K562 (cell line): ENCODE measurements around the gene FNDC11. TPM values are rescaled to one million over a fixed set of nuclear protein-coding genes. Genes with fewer than 3 reads are reported as not detected.
A peak's percentile ranks its signal among the peaks of the same experiment; 100 is the strongest.

Experiments used
- ATAC-seq: fragments of 200-7000 bp; cut with Tn5 transposase; 3 replicates; pipeline ENCODE4 v1.9.1; 2020; ENCODE audit warnings: moderate library complexity
- Bru-seq: library from RNA; stranded (reverse); fragments of 400-500 nt; gene quantifications from one replicate; lab custom pipeline; 2021; lab: Mats Ljungman, UMichigan
- BruChase-seq, 2 experiments: library from RNA; stranded (reverse); fragments of 400-500 nt; gene quantifications; one replicate each; lab custom pipeline; 2021; lab: Mats Ljungman, UMichigan
- BruUV-seq: library from RNA; stranded (reverse); fragments of 400-500 nt; replicated peaks from 2 replicates; lab custom pipeline; 2021; lab: Mats Ljungman, UMichigan
- CTCF ChIA-PET: fragments of 300-600 bp; formaldehyde crosslinking; extraction: SDS; loops from one replicate; lab custom pipeline; 2021; ENCODE audit warnings: low intra/inter-chr PET ratio; lab: Yijun Ruan, JAX
- POLR2A ChIA-PET: fragments of 300-600, 350-650 bp; sonication (Branson Sonifier 250); formaldehyde crosslinking; extraction: SDS; loops from one replicate; lab custom pipeline; 2021; ENCODE audit warnings: antibody characterized with exemption, inconsistent platforms; lab: Yijun Ruan, JAX
- DNase-seq, 4 experiments: peaks; one replicate each; pipeline versions ENCODE4 v3.0.0 to v3.0.0-alpha.2; 2011 to 2018; ENCODE audit warnings: low spot score in 3 of 4, mixed read lengths in 3 of 4; ENCODE audit errors: extremely low read depth in 1 of 4
- FAIRE-seq: peaks from 2 replicates; lab custom pipeline; 2011; peaks lifted over from hg19 to GRCh38; lab: Jason Lieb, UNC
- H2AFZ ChIP-seq: 2 replicates; pipeline ENCODE4 v1.6.0; 2011; ENCODE audit warnings: low read depth, low read length, control low read depth, inconsistent platforms
- H3K27ac ChIP-seq: fragments of 200-600 bp; 3 replicates; pipeline ENCODE4 v1.8.0; 2011; ENCODE audit warnings: low read depth, mild to moderate bottlenecking, control low read depth, inconsistent platforms, low read length, moderate library complexity, mixed read lengths; ENCODE audit errors: extremely low read depth
- H3K27me3 ChIP-seq, 2 experiments: fragments of 300-600 bp in 1 of 2; 2 replicates in 1 of 2; 3 replicates in 1 of 2; pipeline versions ENCODE4 v1.6.0 to v1.8.0; 2011; ENCODE audit warnings: inconsistent platforms in 2 of 2, low read length in 2 of 2, mild to moderate bottlenecking in 1 of 2, mixed read lengths in 1 of 2, moderate library complexity in 1 of 2; ENCODE audit not compliant: control insufficient read depth in 2 of 2, insufficient read depth in 2 of 2
- H3K36me3 ChIP-seq: fragments of 300-600 bp; 3 replicates; pipeline ENCODE4 v1.8.0; 2011; ENCODE audit warnings: mild to moderate bottlenecking, low read length, inconsistent platforms; ENCODE audit not compliant: control insufficient read depth, insufficient read depth
- H3K4me1 ChIP-seq, 2 experiments: fragments of 200-600 bp in 1 of 2; replicated peaks in 1 of 2; 2 replicates in 1 of 2; 3 replicates in 1 of 2; pipeline versions ENCODE4 v1.5.1 to v1.8.0; 2011; ENCODE audit warnings: inconsistent platforms in 2 of 2, low read length in 2 of 2, mild to moderate bottlenecking in 1 of 2, mixed read lengths in 1 of 2, moderate library complexity in 1 of 2; ENCODE audit not compliant: control insufficient read depth in 2 of 2, insufficient read depth in 2 of 2
- H3K4me2 ChIP-seq: 2 replicates; pipeline ENCODE4 v1.6.1; 2011; ENCODE audit warnings: low read length, control low read depth, inconsistent platforms, mixed read lengths; ENCODE audit not compliant: insufficient read depth
- H3K4me3 ChIP-seq: fragments of 200-600 bp; sonication (generic), shearing (Covaris generic); 2 replicates; pipeline ENCODE4 v1.5.1; 2016; ENCODE audit warnings: control low read depth, inconsistent platforms
- H3K79me2 ChIP-seq: fragments of 200-600 bp; 3 replicates; pipeline ENCODE4 v1.8.0; 2011; ENCODE audit warnings: low read length, inconsistent platforms; ENCODE audit not compliant: control insufficient read depth, insufficient read depth
- H3K9ac ChIP-seq, 2 experiments: 2 replicates each; pipeline versions ENCODE4 v1.6.0 to v1.6.1; 2011; ENCODE audit warnings: low read depth in 2 of 2, low read length in 2 of 2, control low read depth in 1 of 2, inconsistent platforms in 1 of 2, mild to moderate bottlenecking in 1 of 2, mixed read lengths in 1 of 2; ENCODE audit not compliant: insufficient read depth in 1 of 2
- H3K9me1 ChIP-seq: one replicate; pipeline ENCODE4 v1.6.0; 2011; ENCODE audit warnings: inconsistent platforms, mild to moderate bottlenecking, low read length, moderate library complexity; ENCODE audit not compliant: control insufficient read depth, insufficient read depth
- H3K9me3 ChIP-seq: replicated peaks from 2 replicates; pipeline ENCODE4 v1.5.1; 2011; ENCODE audit warnings: low read depth, low read length, inconsistent platforms; ENCODE audit not compliant: control insufficient read depth, insufficient read depth
- H4K20me1 ChIP-seq: replicated peaks from 2 replicates; pipeline ENCODE4 v1.6.1; 2011; ENCODE audit warnings: low read length, inconsistent platforms, mixed read lengths; ENCODE audit not compliant: control insufficient read depth, insufficient read depth
- BRD4 ChIP-seq: fragments of 200-600 bp; sonication (generic); IDR thresholded peaks from 2 replicates; pipeline ENCODE4 v1.6.1; 2017; ENCODE audit warnings: inconsistent platforms
- ELF1 ChIP-seq: fragments of 200-800 bp; sonication (Bioruptor generic); IDR thresholded peaks from 2 replicates; pipeline ENCODE4 v1.6.1; 2016; ENCODE audit warnings: missing genetic modification characterization, missing compliant biosample characterization
- ETS1 ChIP-seq: conservative IDR thresholded peaks from 2 replicates; pipeline ENCODE4 v1.6.1; 2011; ENCODE audit warnings: low read depth, mild to moderate bottlenecking, low read length; ENCODE audit not compliant: control insufficient read depth
- FOXK1 ChIP-seq: sonication (generic); formaldehyde crosslinking; IDR thresholded peaks from 2 replicates; pipeline ENCODE4 v1.8.0; 2022; ENCODE audit warnings: missing genetic modification reagents, mild to moderate bottlenecking, borderline replicate concordance
- GABPB2 ChIP-seq: fragments of 250-450 bp; sonication (Bioruptor Pico); conservative IDR thresholded peaks from 2 replicates; pipeline ENCODE4 v1.5.1; 2021; ENCODE audit warnings: mild to moderate bottlenecking
- HDAC1 ChIP-seq, 2 experiments: fragments of 450-650 bp; IDR thresholded peaks; 2 replicates each; pipeline ENCODE4 v1.6.1; 2016 to 2017; ENCODE audit warnings: inconsistent platforms in 1 of 2, mild to moderate bottlenecking in 1 of 2, moderate library complexity in 1 of 2
- MCM3 ChIP-seq: fragments of 450-650 bp; IDR thresholded peaks from 2 replicates; pipeline ENCODE4 v1.6.1; 2016
- RFX1 ChIP-seq: fragments of 450-650 bp; IDR thresholded peaks from 2 replicates; pipeline ENCODE4 v1.6.1; 2016; ENCODE audit warnings: mild to moderate bottlenecking, moderate library complexity
- SMAD1 ChIP-seq: fragments of 150-350 bp; IDR thresholded peaks from 2 replicates; pipeline ENCODE4 v1.6.1; 2014; ENCODE audit warnings: low read length, low read depth; ENCODE audit not compliant: partially characterized antibody
- SOX6 ChIP-seq: fragments of 450-650 bp; IDR thresholded peaks from 2 replicates; pipeline ENCODE4 v1.6.1; 2014; ENCODE audit warnings: mild to moderate bottlenecking
- SRF ChIP-seq, 2 experiments: fragments of 250-450, 450-650 bp in 1 of 2; sonication (Bioruptor Pico) in 1 of 2; sonication (generic) in 1 of 2; formaldehyde crosslinking; IDR thresholded peaks; 2 replicates each; pipeline versions ENCODE4 v1.5.0 to v1.5.1; 2020 to 2022; ENCODE audit warnings: mild to moderate bottlenecking in 1 of 2, missing genetic modification reagents in 1 of 2
- TCF15 ChIP-seq: fragments of 250-450 bp; sonication (Bioruptor Pico); IDR thresholded peaks from 2 replicates; pipeline ENCODE4 v1.8.0; 2022; ENCODE audit warnings: moderate library complexity, mild to moderate bottlenecking, inconsistent platforms
- TFE3 ChIP-seq: fragments of 450-650 bp; formaldehyde crosslinking; IDR thresholded peaks from 2 replicates; pipeline ENCODE4 v1.4.0; 2020; ENCODE audit warnings: mild to moderate bottlenecking, mixed read lengths
- ZNF316 ChIP-seq: fragments of 450-650 bp; IDR thresholded peaks from 2 replicates; pipeline ENCODE4 v1.6.1; 2016
- ZNF41 ChIP-seq: fragments of 250-450 bp; sonication (Bioruptor Pico); conservative IDR thresholded peaks from 2 replicates; pipeline ENCODE4 v1.4.0; 2020; ENCODE audit warnings: mild to moderate bottlenecking
- ZNF584 ChIP-seq: fragments of 200-800 bp; sonication (Bioruptor generic); IDR thresholded peaks from 2 replicates; pipeline ENCODE4 v1.6.1; 2016; ENCODE audit warnings: low read depth, mild to moderate bottlenecking, missing genetic modification characterization, missing compliant biosample characterization
- ZNF77 ChIP-seq: fragments of 250-450 bp; sonication (Bioruptor Pico); IDR thresholded peaks from 2 replicates; pipeline ENCODE4 v1.5.0; 2020
- WGBS: fragments of 100-300 bp; shearing (Covaris generic); methylation state at CpG from one replicate; pipeline ENCODE4 v1.1.6; 2016; ENCODE audit warnings: low coverage, mixed read lengths; ENCODE audit not compliant: insufficient coverage; ENCODE audit errors: missing lambda C conversion rate; 5-methylcytosine and 5-hydroxymethylcytosine counted together
- in situ Hi-C: fragments of 300-500 bp; cut with MboI; formaldehyde crosslinking; loops from 4 replicates; pipeline ENCODE4 v1.15.0; 2018; ENCODE audit warnings: inconsistent platforms, mixed read lengths
- intact Hi-C: fragments of 100-400 bp; cut with micrococcal nuclease; formaldehyde crosslinking; loops from 2 replicates; pipeline ENCODE4 v1.14.2; 2022
- long read RNA-seq, 3 experiments: library from polyadenylated mRNA in 2 of 3; library from RNA in 1 of 3; unstranded in 2 of 3; stranded (forward) in 1 of 3; transcript quantifications; one replicate each; pipeline ENCODE4 v2.0.0, GENCODE V29; 2019 to 2022
- polyA minus RNA-seq, 3 experiments: library from RNA; depleted of rRNA, polyadenylated mRNA; stranded (reverse); fragments of >200 nt; gene quantifications; 2 replicates each; pipeline ENCODE4 v1.2.3, GENCODE V29; 2011
- polyA plus RNA-seq, 8 experiments: library from polyadenylated mRNA; depleted of rRNA in 4 of 8; stranded (reverse) in 5 of 8; unstranded in 3 of 8; fragments of >200 nt; fragmentation: Nextera tagmentation in 2 of 8; fragmentation: Illumina TruSeq in 1 of 8; extraction: Ambion mirVana in 2 of 8; extraction: Trizol in 1 of 8; gene quantifications; 2 replicates each; pipeline versions ENCODE4 v1.2.1 to v1.2.3, GENCODE V29; 2011 to 2014; ENCODE audit warnings: inconsistent platforms in 1 of 8, missing spikeins in 1 of 8
- total RNA-seq, 7 experiments: library from RNA; depleted of rRNA in 6 of 7; stranded (reverse); fragments of >200 nt in 6 of 7; fragmentation: Illumina TruSeq in 2 of 7; extraction: Trizol in 2 of 7; gene quantifications; 2 replicates each; pipeline versions ENCODE4 v1.2.1 to v1.2.3, GENCODE V29; 2011 to 2021; ENCODE audit warnings: low replicate concordance in 1 of 7

Gene FNDC11
- total RNA-seq (2011; cell fraction: chromatin; rRNA removed; ENCODE audit: low replicate concordance), result 1.1 and 6.2 TPM in 2 replicates
- total RNA-seq (2011; cell fraction: nucleolus; rRNA removed), result 5.0 and 5.5 TPM in 2 replicates
- total RNA-seq (2011; cell fraction: nucleoplasm; rRNA removed), result 1.8 and 2.2 TPM in 2 replicates
- total RNA-seq (2014; rRNA removed) (0.64 and 0.65 TPM in 2 replicates), total RNA-seq (2014; rRNA removed; fragmentation: Illumina TruSeq; extraction: Trizol) (0.06 TPM in 1 of 2 replicates, not detected in the other), total RNA-seq (2015; rRNA removed; fragmentation: Illumina TruSeq; extraction: Trizol) (0.14 and 0.23 TPM in 2 replicates), total RNA-seq (2021) (0.74 and 0.89 TPM in 2 replicates), polyA plus RNA-seq (2011; rRNA removed) (1.2 TPM in 2 replicates), polyA plus RNA-seq (2014; fragmentation: Illumina TruSeq; extraction: Trizol) (0.15 and 0.39 TPM in 2 replicates), polyA plus RNA-seq (2014; fragmentation: Nextera tagmentation; extraction: Ambion mirVana) (under 1 TPM in 1 of 2 experiments, not detected in 1; 0.08 TPM), polyA plus RNA-seq (2014; rRNA removed) (1.2 and 2.3 TPM in 2 replicates), polyA minus RNA-seq (2011; rRNA and poly(A)+ RNA removed) (0.45 and 0.56 TPM in 2 replicates), Bru-seq, nascent RNA (percentile 33 among the genes with signal in this experiment), BruChase-seq, experiment 1, labeled RNA remaining after a 2-hour chase (percentile 27 among the genes with signal in this experiment), BruChase-seq, experiment 2, labeled RNA remaining after a 6-hour chase (percentile 21 among the genes with signal in this experiment)
- 1.9 and 6.4 TPM in 2 replicates for polyA plus RNA-seq (2011; cell fraction: cytosol; rRNA removed)
- polyA plus RNA-seq (2011; cell fraction: nucleus; rRNA removed), result 5.8 and 19.1 TPM in 2 replicates
- 0.94 and 1.1 TPM in 2 replicates for polyA plus RNA-seq (2012)
- polyA minus RNA-seq (2011; cell fraction: cytosol; rRNA and poly(A)+ RNA removed), result 0.46 and 1.3 TPM in 2 replicates
- polyA minus RNA-seq (2011; cell fraction: nucleus; rRNA and poly(A)+ RNA removed), result 1.6 and 3.9 TPM in 2 replicates
- long read RNA-seq, experiment 1, partial matches to known transcripts, result 0 of 3 reads
- long read RNA-seq, experiment 1, other reads (novel, unspliced or antisense), result 1 of 3 reads
- long read RNA-seq, experiment 2, result 0 reads
- long read RNA-seq, experiment 3, partial matches to known transcripts, result 0 of 3 reads
- long read RNA-seq, experiment 3, other reads (novel, unspliced or antisense), result 2 of 3 reads

GRCh38 chr20:63553933-63554290, at the start of gene FNDC11:
FNDC11 (plus strand) TSS chr20:63554159; CDS start chr20:63555664, 1,505 bp downstream.
- Histone ChIP-seq H3K4me1 (peaks cover 15 to 64% of the 10 kb centered on the region in 2 experiments), H3K9ac (peak within 1 kb of the TSS; percentile 55 to 91), H3K79me2 (no peaks in the 10 kb centered on the region), H3K27ac (peak within 1 kb of the TSS; percentile 60), H3K4me2 (peak within 1 kb of the TSS; percentile 84), H3K27me3 (no peaks in the 10 kb centered on the region), H3K9me3 (no peaks in the 10 kb centered on the region), H4K20me1 (no peaks in the 10 kb centered on the region), H3K36me3 (no peaks in the 10 kb centered on the region), H3K9me1 (no peaks in the 10 kb centered on the region), H3K4me3 (peak within 1 kb of the TSS; percentile 76), H2AFZ (peak within 1 kb of the TSS; percentile 89)
- in situ Hi-C loops, result no loop called here
- whole genome bisulfite sequencing, result 0% methylated on average over 9 of the region's 34 CpGs
- intact Hi-C loops, result loop anchor here (10.0 kb wide), 1 partner anchor 311 kb away; the partner anchor contains the start of genes ABHD16B and TPD52L2
- CTCF ChIA-PET, result interaction anchor here (0.7 kb wide), 1 partner anchor 57 kb away, joined by 3 read pairs; no protein-coding TSS in a partner anchor
- POLR2A ChIA-PET, result interaction anchor here (1.6 kb wide), 1 partner anchor 16 kb away, joined by 6 read pairs; no protein-coding TSS in a partner anchor
- FAIRE-seq (no peak), ATAC-seq (peak; percentile 72), DNase-seq (peak; percentile 72 to 78 (median 74))
- BruUV-seq, result no TSS peak
- TF ChIP-seq MCM3 (no peak), ZNF77 (CRISPR knock-in tag) (no peak), GABPB2 (no peak), ZNF584 (CRISPR knock-in tag) (no peak), RFX1 (peak; percentile 76; the same call in 1 of the 2 replicates), ELF1 (tag) (no peak), SOX6 (no peak), ETS1 (0 out of 2 replicates have a peak, but pooled peaks have one; percentile 1), BRD4 (no peak), TCF15 (CRISPR knock-in tag) (no peak), HDAC1 (IDR thresholded peaks at IDR 0.05) (no peak), FOXK1 (CRISPR knock-in tag) (no peak), SMAD1 (no peak), ZNF316 (no peak), SRF (CRISPR knock-in tag; IDR thresholded peaks at IDR 0.05) (no peak), TFE3 (CRISPR knock-in tag) (no peak), ZNF41 (CRISPR knock-in tag) (no peak)
